CD14-positive monocyte (primary cell): ENCODE results near the gene CYB561D2. TPM values are rescaled to one million over a fixed set of nuclear protein-coding genes. Genes with fewer than 3 reads are reported as not detected.

ENCODE experiments used
- DNase-seq, 3 donors: peaks; one replicate each; pipeline ENCODE4 v3.0.0-alpha.2; 2011 to 2022
- H2AFZ ChIP-seq: 2 replicates; pipeline ENCODE4 v1.6.0; 2012; ENCODE audit warnings: mild to moderate bottlenecking, low read depth, low read length, inconsistent platforms; ENCODE audit not compliant: insufficient read depth, poor library complexity, severe bottlenecking
- H3K27ac ChIP-seq, 2 donors: 1 replicate in 1 of 2; 2 replicates in 1 of 2; pipeline ENCODE4 v1.5.1; 2012 to 2013; ENCODE audit warnings: low read length in 2 of 2, control low read depth in 1 of 2, inconsistent platforms in 1 of 2, low read depth in 1 of 2, mild to moderate bottlenecking in 1 of 2
- H3K27me3 ChIP-seq, 2 donors: one replicate each; pipeline versions ENCODE4 v1.6.0 to v1.6.1; 2011 to 2013; ENCODE audit warnings: low read length in 2 of 2; ENCODE audit not compliant: control insufficient read depth in 2 of 2, insufficient read depth in 2 of 2
- H3K36me3 ChIP-seq, 2 donors: replicated peaks in 1 of 2; 1 replicate in 1 of 2; 2 replicates in 1 of 2; pipeline versions ENCODE4 v1.5.1 to v1.6.1; 2012 to 2013; ENCODE audit warnings: low read length in 2 of 2, control low read depth in 1 of 2, inconsistent platforms in 1 of 2, mild to moderate bottlenecking in 1 of 2; ENCODE audit not compliant: insufficient read depth in 2 of 2, control insufficient read depth in 1 of 2
- H3K4me1 ChIP-seq, 2 donors: 1 replicate in 1 of 2; 2 replicates in 1 of 2; pipeline versions ENCODE4 v1.5.1 to v1.6.1; 2012 to 2013; ENCODE audit warnings: low read length in 2 of 2, control low read depth in 1 of 2, inconsistent platforms in 1 of 2, mild to moderate bottlenecking in 1 of 2, moderate library complexity in 1 of 2; ENCODE audit not compliant: insufficient read depth in 2 of 2, control insufficient read depth in 1 of 2
- H3K4me2 ChIP-seq: replicated peaks from 2 replicates; pipeline ENCODE3; 2012; ENCODE audit warnings: low read length, moderate library complexity, mild to moderate bottlenecking; ENCODE audit not compliant: poor library complexity, severe bottlenecking; ENCODE audit errors: extremely low read depth
- H3K4me3 ChIP-seq, 3 experiments: fragments of 200-600 bp in 1 of 3; sonication (generic) in 1 of 3; replicated peaks in 1 of 3; 1 replicate in 2 of 3; 2 replicates in 1 of 3; pipeline ENCODE4 v1.5.1; 2011 to 2013; ENCODE audit warnings: low read length in 3 of 3, mild to moderate bottlenecking in 3 of 3, control low read depth in 2 of 3, low read depth in 2 of 3, inconsistent platforms in 1 of 3, moderate library complexity in 1 of 3
- H3K79me2 ChIP-seq: 2 replicates; pipeline ENCODE4 v1.6.0; 2012; ENCODE audit warnings: mild to moderate bottlenecking, control low read depth, inconsistent platforms, low read length, moderate library complexity; ENCODE audit not compliant: insufficient read depth
- H3K9ac ChIP-seq: 2 replicates; pipeline ENCODE4 v1.6.0; 2017; ENCODE audit warnings: low read length, mild to moderate bottlenecking; ENCODE audit not compliant: insufficient read depth, poor library complexity, severe bottlenecking
- H3K9me3 ChIP-seq, 2 donors: replicated peaks in 1 of 2; 1 replicate in 1 of 2; 2 replicates in 1 of 2; pipeline versions ENCODE4 v1.5.1 to v1.6.1; 2012 to 2013; ENCODE audit warnings: low read length in 2 of 2, control low read depth in 1 of 2; ENCODE audit not compliant: control insufficient read depth in 1 of 2, insufficient read depth in 1 of 2
- H4K20me1 ChIP-seq: 2 replicates; pipeline ENCODE4 v1.6.0; 2012; ENCODE audit warnings: mild to moderate bottlenecking, low read length, control low read depth, moderate library complexity; ENCODE audit not compliant: insufficient read depth
- H3K27ac Mint-ChIP-seq, 7 donors: one replicate each; pipeline ENCODE4 v1.8.0; 2020; ENCODE audit warnings: mild to moderate bottlenecking in 7 of 7, mixed read lengths in 7 of 7, moderate library complexity in 6 of 7, inconsistent platforms in 2 of 7
- H3K27me3 Mint-ChIP-seq, 3 donors: one replicate each; pipeline ENCODE4 v1.8.0; 2021 to 2022; ENCODE audit warnings: low read depth in 3 of 3, mild to moderate bottlenecking in 3 of 3, mixed read lengths in 3 of 3, moderate library complexity in 3 of 3, inconsistent platforms in 1 of 3
- H3K36me3 Mint-ChIP-seq, 2 donors: one replicate each; pipeline ENCODE4 v1.8.0; 2020; ENCODE audit warnings: mixed read lengths in 2 of 2, inconsistent platforms in 1 of 2, mild to moderate bottlenecking in 1 of 2
- H3K4me1 Mint-ChIP-seq: one replicate; pipeline ENCODE4 v1.8.0; 2020; ENCODE audit warnings: mild to moderate bottlenecking, mixed read lengths
- H3K4me3 Mint-ChIP-seq, 2 donors: one replicate each; pipeline ENCODE4 v1.8.0; 2020; ENCODE audit warnings: mild to moderate bottlenecking in 2 of 2, mixed read lengths in 2 of 2, moderate library complexity in 1 of 2
- H3K9me3 Mint-ChIP-seq, 7 donors: one replicate each; pipeline ENCODE4 v1.8.0; 2020 to 2022; ENCODE audit warnings: mixed read lengths in 7 of 7, mild to moderate bottlenecking in 6 of 7, moderate library complexity in 6 of 7, inconsistent platforms in 2 of 7
- WGBS: methylation state at CpG from one replicate; pipeline ENCODE4 v1.1.5; 2013; ENCODE audit warnings: missing lambda C conversion rate; ENCODE audit not compliant: insufficient coverage; 5-methylcytosine and 5-hydroxymethylcytosine counted together
- intact Hi-C, 2 donors: fragments of 100-400 bp; cut with micrococcal nuclease; formaldehyde crosslinking; loops; one replicate each; pipeline versions ENCODE4 v1.15.0 to v1.15.1; 2023
- polyA plus RNA-seq, 3 donors: library from polyadenylated mRNA; depleted of rRNA in 1 of 3; unstranded in 2 of 3; stranded (reverse) in 1 of 3; fragments of 300-500 nt in 2 of 3; fragments of >200 nt in 1 of 3; fragmentation: Illumina TruSeq in 2 of 3; gene quantifications; 1 replicate in 2 of 3; 2 replicates in 1 of 3; pipeline ENCODE4 v1.2.3, GENCODE V29; 2012 to 2021
- TF ChIP-seq, protein P1 (sequence below): fragments of 200-600 bp; IDR thresholded peaks from one replicate; pipeline ENCODE4 v1.8.0; 2022; ENCODE audit warnings: antibody characterized with exemption, mild to moderate bottlenecking

The CYB561D2 gene
- polyA plus RNA-seq, 3 donors = 78.9 to 94.0 (median 82.5) TPM

DNA sequence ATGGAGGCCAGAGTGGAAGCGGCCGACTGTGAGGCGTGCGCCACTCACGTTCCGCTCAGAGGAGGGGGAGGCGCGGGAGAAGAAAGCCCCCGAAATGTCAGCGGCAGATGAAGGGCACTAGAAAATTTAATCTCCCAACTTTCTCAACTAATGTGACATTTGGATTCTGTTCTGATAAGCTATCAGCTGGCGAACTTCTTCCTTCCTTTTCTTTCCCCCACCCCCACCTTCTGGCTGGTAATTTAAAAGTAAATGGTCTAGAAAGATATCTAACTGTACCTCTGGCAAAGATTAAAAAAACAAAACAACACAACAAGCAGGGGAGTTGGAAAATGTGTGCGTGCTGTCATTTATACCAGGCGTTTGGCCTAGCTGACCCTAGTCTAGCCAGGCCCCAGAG, 35.1 kb downstream of the CYB561D2 start:
- Histone ChIP-seq H3K27ac (no peak overlapping the region), H4K20me1 (no peaks in the 10 kb centered on the region), H2AFZ (no peak overlapping the region), H3K4me3 (no peak overlapping the region), H3K79me2 (no peaks in the 10 kb centered on the region), H3K4me2 (no peak overlapping the region), H3K9ac (no peak overlapping the region), H3K36me3 (no peaks in the 10 kb centered on the region), H3K27me3 (no peaks in the 10 kb centered on the region), H3K9me3 (no peaks in the 10 kb centered on the region), H3K4me1 (no peaks in the 10 kb centered on the region)
- TF ChIP-seq, protein P1, sequence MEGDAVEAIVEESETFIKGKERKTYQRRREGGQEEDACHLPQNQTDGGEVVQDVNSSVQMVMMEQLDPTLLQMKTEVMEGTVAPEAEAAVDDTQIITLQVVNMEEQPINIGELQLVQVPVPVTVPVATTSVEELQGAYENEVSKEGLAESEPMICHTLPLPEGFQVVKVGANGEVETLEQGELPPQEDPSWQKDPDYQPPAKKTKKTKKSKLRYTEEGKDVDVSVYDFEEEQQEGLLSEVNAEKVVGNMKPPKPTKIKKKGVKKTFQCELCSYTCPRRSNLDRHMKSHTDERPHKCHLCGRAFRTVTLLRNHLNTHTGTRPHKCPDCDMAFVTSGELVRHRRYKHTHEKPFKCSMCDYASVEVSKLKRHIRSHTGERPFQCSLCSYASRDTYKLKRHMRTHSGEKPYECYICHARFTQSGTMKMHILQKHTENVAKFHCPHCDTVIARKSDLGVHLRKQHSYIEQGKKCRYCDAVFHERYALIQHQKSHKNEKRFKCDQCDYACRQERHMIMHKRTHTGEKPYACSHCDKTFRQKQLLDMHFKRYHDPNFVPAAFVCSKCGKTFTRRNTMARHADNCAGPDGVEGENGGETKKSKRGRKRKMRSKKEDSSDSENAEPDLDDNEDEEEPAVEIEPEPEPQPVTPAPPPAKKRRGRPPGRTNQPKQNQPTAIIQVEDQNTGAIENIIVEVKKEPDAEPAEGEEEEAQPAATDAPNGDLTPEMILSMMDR = no peak
- WGBS = no CpG with 5 or more reads among the region's 13 CpGs
- no peaks in the 10 kb centered on the region for H3K4me1 Mint-ChIP-seq
- DNase-seq = no peak
- no peak overlapping the region for H3K27ac Mint-ChIP-seq
- no peaks in the 10 kb centered on the region for H3K36me3 Mint-ChIP-seq
- H3K27me3 Mint-ChIP-seq = peaks cover 2 to 5% (median 2%) of the 10 kb centered on the region in 3 donors
- H3K9me3 Mint-ChIP-seq = peaks cover 0 to 1% (median 0%) of the 10 kb centered on the region in 7 donors
- H3K4me3 Mint-ChIP-seq = no peak overlapping the region
- intact Hi-C loops = no loop called here

DNA sequence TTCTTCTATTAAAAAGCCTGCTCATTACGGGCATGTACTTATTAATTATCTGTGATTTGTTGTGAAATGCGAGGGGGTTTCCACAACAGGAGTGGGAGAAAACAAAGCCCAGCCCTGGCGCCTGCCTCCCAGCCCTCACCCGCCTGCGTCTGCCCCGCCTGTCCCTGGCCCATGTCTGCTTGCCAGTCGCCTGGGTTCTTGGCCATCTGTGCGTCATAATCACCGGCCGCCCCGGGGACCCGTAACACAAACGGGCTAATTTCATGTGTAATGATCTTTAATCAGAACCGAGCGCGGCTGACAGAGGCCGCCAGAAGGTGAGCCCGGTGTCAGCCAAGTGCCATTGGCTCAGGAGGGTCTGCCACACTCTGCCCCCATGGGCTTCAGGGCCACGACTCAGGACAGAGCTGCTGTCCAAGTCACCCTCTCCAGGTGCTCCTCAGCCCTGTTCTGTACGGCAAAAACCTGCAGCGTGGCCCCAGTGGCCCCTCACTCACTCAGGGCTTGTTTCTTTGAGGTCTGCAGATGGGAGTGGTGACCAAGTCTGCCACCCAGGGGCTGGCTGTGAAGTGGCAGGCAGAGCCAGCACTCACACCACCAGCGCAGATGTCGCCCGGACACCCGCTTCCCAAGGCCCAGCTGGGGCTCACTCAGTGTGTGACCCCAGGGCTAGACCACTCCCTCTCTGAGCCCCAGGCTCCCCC, 37.5 kb downstream of the CYB561D2 start:
- no peak overlapping the region for H3K27ac Mint-ChIP-seq
- Histone ChIP-seq H3K9ac (no peak overlapping the region), H4K20me1 (no peaks in the 10 kb centered on the region), H3K36me3 (no peaks in the 10 kb centered on the region), H3K4me1 (no peaks in the 10 kb centered on the region), H2AFZ (no peak overlapping the region), H3K4me3 (no peak overlapping the region), H3K27me3 (no peaks in the 10 kb centered on the region), H3K79me2 (no peaks in the 10 kb centered on the region), H3K27ac (no peak overlapping the region), H3K4me2 (no peak overlapping the region), H3K9me3 (no peaks in the 10 kb centered on the region)
- no peak for DNase-seq
- TF ChIP-seq, protein P1 = no peak
- H3K9me3 Mint-ChIP-seq = peaks cover 0 to 1% (median 0%) of the 10 kb centered on the region in 7 donors
- no peak overlapping the region for H3K4me3 Mint-ChIP-seq
- intact Hi-C loops = no loop called here
- WGBS = 88% methylated on average over 23 of the region's 25 CpGs
- peaks cover 2 to 5% (median 4%) of the 10 kb centered on the region in 3 donors for H3K27me3 Mint-ChIP-seq
- no peaks in the 10 kb centered on the region for H3K4me1 Mint-ChIP-seq
- H3K36me3 Mint-ChIP-seq = no peaks in the 10 kb centered on the region
